SK-N-SH treated with all-trans-retinoic acid at 6 μM for 48 hours (cell line): Measurements from ENCODE around the gene NOL3.

Experiments
- CSDC2 ChIP-seq: fragments of 250-450 bp; sonication (Bioruptor Pico); IDR thresholded peaks from 2 replicates; pipeline ENCODE4 v1.5.0; 2020; ENCODE audit warnings: mild to moderate bottlenecking, moderate library complexity
- CSRNP3 ChIP-seq: fragments of 250-450 bp; sonication (Bioruptor Pico); IDR thresholded peaks from 2 replicates; pipeline ENCODE4 v1.5.1; 2021; ENCODE audit warnings: mild to moderate bottlenecking, moderate library complexity
- ESRRG ChIP-seq: fragments of 250-450 bp; sonication (Bioruptor Pico); IDR thresholded peaks from 2 replicates; pipeline ENCODE4 v1.6.1; 2021; ENCODE audit warnings: mild to moderate bottlenecking
- OSR1 ChIP-seq: fragments of 250-450 bp; sonication (Bioruptor Pico); IDR thresholded peaks from 2 replicates; pipeline ENCODE4 v1.8.0; 2022; ENCODE audit warnings: moderate library complexity, mild to moderate bottlenecking, inconsistent platforms
- PATZ1 ChIP-seq: fragments of 250-450 bp; sonication (Bioruptor Pico); IDR thresholded peaks from 2 replicates; pipeline ENCODE4 v1.8.0; 2020; ENCODE audit warnings: mild to moderate bottlenecking, moderate library complexity, borderline replicate concordance
- PPARA ChIP-seq: fragments of 250-450 bp; sonication (Bioruptor Pico); IDR thresholded peaks from 2 replicates; pipeline ENCODE4 v1.5.0; 2020; ENCODE audit warnings: mild to moderate bottlenecking, borderline replicate concordance
- RARB ChIP-seq: fragments of 250-450 bp; sonication (Bioruptor Pico); IDR thresholded peaks from 2 replicates; pipeline ENCODE4 v1.8.0; 2021; ENCODE audit warnings: mild to moderate bottlenecking, moderate library complexity
- TOX ChIP-seq: fragments of 250-450 bp; sonication (Bioruptor Pico); IDR thresholded peaks from 2 replicates; pipeline ENCODE4 v1.8.0; 2021; ENCODE audit warnings: mild to moderate bottlenecking, moderate library complexity, borderline replicate concordance
- ZFP3 ChIP-seq: fragments of 250-450 bp; sonication (Bioruptor Pico); IDR thresholded peaks from 2 replicates; pipeline ENCODE4 v1.5.0; 2020; ENCODE audit warnings: mild to moderate bottlenecking, moderate library complexity
- ZFP30 ChIP-seq: fragments of 450-650 bp; formaldehyde crosslinking; IDR thresholded peaks from 2 replicates; pipeline ENCODE4 v1.5.0; 2022; ENCODE audit warnings: mild to moderate bottlenecking, moderate library complexity
- ZNF70 ChIP-seq: fragments of 450-650 bp; formaldehyde crosslinking; IDR thresholded peaks from 2 replicates; pipeline ENCODE4 v1.5.0; 2020; ENCODE audit warnings: mild to moderate bottlenecking, moderate library complexity
- TF ChIP-seq, protein P1 (sequence below): fragments of 250-450 bp; sonication (Bioruptor Pico); IDR thresholded peaks from 2 replicates; pipeline ENCODE4 v1.8.0; 2021; ENCODE audit warnings: low read depth, mild to moderate bottlenecking, moderate library complexity, borderline replicate concordance

- TF ChIP-seq PATZ1 (CRISPR knock-in tag) (no peak), ESRRG (CRISPR knock-in tag) (no peak), ZNF70 (CRISPR knock-in tag) (no peak), TOX (CRISPR knock-in tag) (no peak), ZFP3 (CRISPR knock-in tag) (no peak), CSRNP3 (CRISPR knock-in tag) (no peak), ZFP30 (CRISPR knock-in tag) (no peak), PPARA (CRISPR knock-in tag) (no peak), CSDC2 (CRISPR knock-in tag) (no peak), RARB (CRISPR knock-in tag) (no peak), OSR1 (CRISPR knock-in tag) (no peak)
- TF ChIP-seq, protein P1, sequence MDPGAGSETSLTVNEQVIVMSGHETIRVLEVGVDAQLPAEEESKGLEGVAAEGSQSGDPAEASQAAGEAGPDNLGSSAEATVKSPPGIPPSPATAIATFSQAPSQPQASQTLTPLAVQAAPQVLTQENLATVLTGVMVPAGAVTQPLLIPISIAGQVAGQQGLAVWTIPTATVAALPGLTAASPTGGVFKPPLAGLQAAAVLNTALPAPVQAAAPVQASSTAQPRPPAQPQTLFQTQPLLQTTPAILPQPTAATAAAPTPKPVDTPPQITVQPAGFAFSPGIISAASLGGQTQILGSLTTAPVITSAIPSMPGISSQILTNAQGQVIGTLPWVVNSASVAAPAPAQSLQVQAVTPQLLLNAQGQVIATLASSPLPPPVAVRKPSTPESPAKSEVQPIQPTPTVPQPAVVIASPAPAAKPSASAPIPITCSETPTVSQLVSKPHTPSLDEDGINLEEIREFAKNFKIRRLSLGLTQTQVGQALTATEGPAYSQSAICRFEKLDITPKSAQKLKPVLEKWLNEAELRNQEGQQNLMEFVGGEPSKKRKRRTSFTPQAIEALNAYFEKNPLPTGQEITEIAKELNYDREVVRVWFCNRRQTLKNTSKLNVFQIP (CRISPR knock-in tag), result no peak
These were observed 11.9 kb downstream of the NOL3 start for GRCh38 chr16:67182288-67182687.
